Measurements from ENCODE around the gene OSBPL8.
A peak's percentile ranks its signal among the peaks of the same experiment; 100 is the strongest.

Gene OSBPL8

GRCh38 chr12:76546889-76547288, 12.7 kb downstream of the OSBPL8 start:
- Mint-ChIP-seq H3K4me1 (ENCODE audit: low read depth) (peaks cover 88% of the 10 kb centered on the region), H3K9me3 (no peaks in the 10 kb centered on the region), H3K36me3 (ENCODE audit: low read depth) (peaks cover 8% of the 10 kb centered on the region), H3K4me3 (no peak overlapping the region), H3K27ac (no peak overlapping the region), H3K27me3 (no peaks in the 10 kb centered on the region)
- no peak for DNase-seq

- Mint-ChIP-seq H3K4me1 (ENCODE audit: low read depth) (peaks cover 80% of the 10 kb centered on the region), H3K27ac (no peak overlapping the region), H3K36me3 (ENCODE audit: low read depth) (peaks cover 5% of the 10 kb centered on the region)
These were observed 14.1 kb downstream of the OSBPL8 start for GRCh38 chr12:76545486-76545885.

GRCh38 chr12:76544601-76545261, 14.8 kb downstream of the OSBPL8 start:
- no peaks in the 10 kb centered on the region for H3K27me3 Mint-ChIP-seq
- H3K9me3 Mint-ChIP-seq = no peaks in the 10 kb centered on the region
- no peak overlapping the region for H3K4me3 Mint-ChIP-seq
- H3K4me1 Mint-ChIP-seq (ENCODE audit: low read depth) = peaks cover 78% of the 10 kb centered on the region
- H3K27ac Mint-ChIP-seq = no peak overlapping the region
- no peak for DNase-seq
- H3K36me3 Mint-ChIP-seq (ENCODE audit: low read depth) = peaks cover 3% of the 10 kb centered on the region

More at GRCh38 chr12:76545486-76545885, 14.1 kb downstream of the OSBPL8 start:
- Mint-ChIP-seq H3K4me3 (peak overlapping the region; percentile 40), H3K9me3 (no peaks in the 10 kb centered on the region), H3K27me3 (no peaks in the 10 kb centered on the region)
- DNase-seq = no peak

- no peak overlapping the region for H3K27ac Mint-ChIP-seq
These were observed 15.7 kb downstream of the OSBPL8 start for GRCh38 chr12:76543813-76544347.

GRCh38 chr12:76542908-76543307, 16.7 kb downstream of the OSBPL8 start:
- H3K9me3 Mint-ChIP-seq = no peaks in the 10 kb centered on the region
- no peak for DNase-seq
- H3K36me3 Mint-ChIP-seq (ENCODE audit: low read depth) = peaks cover 2% of the 10 kb centered on the region
- H3K27me3 Mint-ChIP-seq = no peaks in the 10 kb centered on the region
- H3K27ac Mint-ChIP-seq = no peak overlapping the region
- H3K4me1 Mint-ChIP-seq (ENCODE audit: low read depth) = peaks cover 66% of the 10 kb centered on the region
- no peak overlapping the region for H3K4me3 Mint-ChIP-seq

More at GRCh38 chr12:76543813-76544347, 15.7 kb downstream of the OSBPL8 start:
- Mint-ChIP-seq H3K4me1 (ENCODE audit: low read depth) (peaks cover 76% of the 10 kb centered on the region), H3K36me3 (ENCODE audit: low read depth) (no peaks in the 10 kb centered on the region), H3K9me3 (no peaks in the 10 kb centered on the region), H3K27me3 (no peaks in the 10 kb centered on the region), H3K4me3 (no peak overlapping the region)
- no peak for DNase-seq

GRCh38 chr12:76539727-76540126, 19.8 kb downstream of the OSBPL8 start:
- Mint-ChIP-seq H3K36me3 (ENCODE audit: low read depth) (peaks cover 18% of the 10 kb centered on the region), H3K4me3 (no peak overlapping the region), H3K27ac (no peak overlapping the region), H3K27me3 (no peaks in the 10 kb centered on the region), H3K4me1 (ENCODE audit: low read depth) (peaks cover 56% of the 10 kb centered on the region), H3K9me3 (no peaks in the 10 kb centered on the region)
- DNase-seq = no peak

GRCh38 chr12:76537923-76538322, 21.6 kb downstream of the OSBPL8 start:
- peaks cover 32% of the 10 kb centered on the region for H3K36me3 Mint-ChIP-seq (ENCODE audit: low read depth)
- H3K27me3 Mint-ChIP-seq = no peaks in the 10 kb centered on the region
- no peaks in the 10 kb centered on the region for H3K9me3 Mint-ChIP-seq
- H3K27ac Mint-ChIP-seq = no peak overlapping the region
- no peak for DNase-seq
- peaks cover 57% of the 10 kb centered on the region for H3K4me1 Mint-ChIP-seq (ENCODE audit: low read depth)
- no peak overlapping the region for H3K4me3 Mint-ChIP-seq

- no peak for DNase-seq
- peaks cover 53% of the 10 kb centered on the region for H3K4me1 Mint-ChIP-seq (ENCODE audit: low read depth)
- no peaks in the 10 kb centered on the region for H3K9me3 Mint-ChIP-seq
- H3K4me3 Mint-ChIP-seq = no peak overlapping the region
- no peaks in the 10 kb centered on the region for H3K27me3 Mint-ChIP-seq
- H3K27ac Mint-ChIP-seq = no peak overlapping the region
- H3K36me3 Mint-ChIP-seq (ENCODE audit: low read depth) = peaks cover 40% of the 10 kb centered on the region
These were observed 23.0 kb downstream of the OSBPL8 start for GRCh38 chr12:76536546-76536945.

- Mint-ChIP-seq H3K36me3 (ENCODE audit: low read depth) (peaks cover 51% of the 10 kb centered on the region), H3K4me3 (no peak overlapping the region), H3K27ac (no peak overlapping the region), H3K27me3 (no peaks in the 10 kb centered on the region), H3K9me3 (no peaks in the 10 kb centered on the region), H3K4me1 (ENCODE audit: low read depth) (peaks cover 61% of the 10 kb centered on the region)
- DNase-seq = no peak
These were observed 24.4 kb downstream of the OSBPL8 start for GRCh38 chr12:76535170-76535569.

- no peak for DNase-seq
- Mint-ChIP-seq H3K9me3 (no peaks in the 10 kb centered on the region), H3K4me1 (ENCODE audit: low read depth) (peaks cover 64% of the 10 kb centered on the region), H3K27me3 (no peaks in the 10 kb centered on the region), H3K36me3 (ENCODE audit: low read depth) (peaks cover 53% of the 10 kb centered on the region), H3K27ac (no peak overlapping the region), H3K4me3 (no peak overlapping the region)
These were observed 26.2 kb downstream of the OSBPL8 start for GRCh38 chr12:76533331-76533730.

GRCh38 chr12:76532520-76532919, 27.1 kb downstream of the OSBPL8 start:
- no peak overlapping the region for H3K4me3 Mint-ChIP-seq
- peaks cover 58% of the 10 kb centered on the region for H3K36me3 Mint-ChIP-seq (ENCODE audit: low read depth)
- no peak overlapping the region for H3K27ac Mint-ChIP-seq
- DNase-seq = no peak
- no peaks in the 10 kb centered on the region for H3K27me3 Mint-ChIP-seq
- peaks cover 66% of the 10 kb centered on the region for H3K4me1 Mint-ChIP-seq (ENCODE audit: low read depth)
- H3K9me3 Mint-ChIP-seq = no peaks in the 10 kb centered on the region

- peaks cover 54% of the 10 kb centered on the region for H3K36me3 Mint-ChIP-seq (ENCODE audit: low read depth)
- no peaks in the 10 kb centered on the region for H3K9me3 Mint-ChIP-seq
- H3K27me3 Mint-ChIP-seq = no peaks in the 10 kb centered on the region
- DNase-seq = no peak
- H3K4me1 Mint-ChIP-seq (ENCODE audit: low read depth) = peaks cover 61% of the 10 kb centered on the region
- no peak overlapping the region for H3K4me3 Mint-ChIP-seq
- H3K27ac Mint-ChIP-seq = peak overlapping the region; percentile 23
These were observed 28.5 kb downstream of the OSBPL8 start for GRCh38 chr12:76531056-76531455.

- Mint-ChIP-seq H3K4me1 (ENCODE audit: low read depth) (peaks cover 56% of the 10 kb centered on the region), H3K4me3 (no peak overlapping the region), H3K27ac (no peak overlapping the region), H3K27me3 (no peaks in the 10 kb centered on the region), H3K36me3 (ENCODE audit: low read depth) (peaks cover 53% of the 10 kb centered on the region), H3K9me3 (no peaks in the 10 kb centered on the region)
- DNase-seq = no peak
These were observed 29.1 kb downstream of the OSBPL8 start for GRCh38 chr12:76530516-76530915.

- H3K9me3 Mint-ChIP-seq = no peaks in the 10 kb centered on the region
- H3K27ac Mint-ChIP-seq = no peak overlapping the region
- H3K27me3 Mint-ChIP-seq = no peaks in the 10 kb centered on the region
- H3K4me3 Mint-ChIP-seq = no peak overlapping the region
- H3K36me3 Mint-ChIP-seq (ENCODE audit: low read depth) = peaks cover 51% of the 10 kb centered on the region
- no peak for DNase-seq
- peaks cover 54% of the 10 kb centered on the region for H3K4me1 Mint-ChIP-seq (ENCODE audit: low read depth)
These were observed 30.2 kb downstream of the OSBPL8 start for GRCh38 chr12:76529226-76529918.

GRCh38 chr12:76523408-76523807, 36.2 kb downstream of the OSBPL8 start:
- peaks cover 71% of the 10 kb centered on the region for H3K36me3 Mint-ChIP-seq (ENCODE audit: low read depth)
- H3K27ac Mint-ChIP-seq = no peak overlapping the region
- no peak overlapping the region for H3K4me3 Mint-ChIP-seq
- no peaks in the 10 kb centered on the region for H3K27me3 Mint-ChIP-seq
- peaks cover 15% of the 10 kb centered on the region for H3K9me3 Mint-ChIP-seq
- peaks cover 50% of the 10 kb centered on the region for H3K4me1 Mint-ChIP-seq (ENCODE audit: low read depth)
- no peak for DNase-seq

Measured in activated T-cell treated with anti-CD3 and anti-CD28 coated beads, Interleukin-2, amount 50 U/mL, for 24 hours (primary cell).